HEK293T (cell line): ENCODE measurements around the gene KANK2.
"Not testable (repeated sequence)": the region's sequence is repeated elsewhere in the genome, so short reads cannot be mapped to it uniquely, and the experiment has no call there.

Experiments
- CTCF ChIA-PET: fragments of 350-600 bp; formaldehyde crosslinking; extraction: SDS; loops from one replicate; lab custom pipeline; 2021; ENCODE audit warnings: antibody characterized with exemption, inconsistent platforms; lab: Yijun Ruan, JAX
- POLR2A ChIA-PET: fragments of 350-600 bp; formaldehyde crosslinking; extraction: SDS; loops from one replicate; lab custom pipeline; 2020; ENCODE audit warnings: antibody characterized with exemption, inconsistent platforms; lab: Yijun Ruan, JAX
- DNase-seq: peaks from one replicate; pipeline ENCODE4 v3.0.0; 2012; ENCODE audit warnings: mixed read lengths; ENCODE audit errors: extremely low spot score
- ARNT ChIP-seq: fragments of 450-650 bp; IDR thresholded peaks from 2 replicates; pipeline ENCODE4 v1.6.1; 2017; ENCODE audit warnings: mild to moderate bottlenecking
- BHLHE40 ChIP-seq: fragments of 450-650 bp; IDR thresholded peaks from 2 replicates; pipeline ENCODE4 v1.6.1; 2016; ENCODE audit warnings: mild to moderate bottlenecking, moderate library complexity, borderline replicate concordance
- CTBP1 ChIP-seq: fragments of 450-650 bp; IDR thresholded peaks from 2 replicates; pipeline ENCODE4 v1.6.1; 2016; ENCODE audit warnings: borderline replicate concordance
- ELF4 ChIP-seq: fragments of 450-650 bp; IDR thresholded peaks from 2 replicates; pipeline ENCODE4 v1.6.1; 2017; ENCODE audit warnings: antibody characterized with exemption
- FOXA1 ChIP-seq: fragments of 450-650 bp; IDR thresholded peaks from 2 replicates; pipeline ENCODE4 v1.6.1; 2016; ENCODE audit warnings: mild to moderate bottlenecking
- FOXK2 ChIP-seq: fragments of 450-650 bp; IDR thresholded peaks from 2 replicates; pipeline ENCODE4 v1.6.1; 2016; ENCODE audit warnings: mild to moderate bottlenecking
- FOXM1 ChIP-seq: fragments of 450-650 bp; IDR thresholded peaks from 2 replicates; pipeline ENCODE4 v1.6.1; 2017; ENCODE audit warnings: mild to moderate bottlenecking, borderline replicate concordance
- HDGF ChIP-seq: fragments of 450-650 bp; IDR thresholded peaks from 2 replicates; pipeline ENCODE4 v1.6.1; 2017; ENCODE audit warnings: antibody characterized with exemption, borderline replicate concordance
- L3MBTL2 ChIP-seq: fragments of 450-650 bp; conservative IDR thresholded peaks from 2 replicates; pipeline ENCODE4 v1.6.1; 2016; ENCODE audit warnings: mild to moderate bottlenecking
- LEF1 ChIP-seq: fragments of 450-650 bp; IDR thresholded peaks from 2 replicates; pipeline ENCODE4 v1.6.1; 2017; ENCODE audit warnings: mild to moderate bottlenecking, borderline replicate concordance
- NFRKB ChIP-seq: fragments of 450-650 bp; IDR thresholded peaks from 2 replicates; pipeline ENCODE4 v1.6.1; 2016; ENCODE audit warnings: mild to moderate bottlenecking, moderate library complexity
- SP1 ChIP-seq: fragments of 450-650 bp; IDR thresholded peaks from 2 replicates; pipeline ENCODE4 v1.6.1; 2017
- SUZ12 ChIP-seq: fragments of 450-650 bp; IDR thresholded peaks from 2 replicates; pipeline ENCODE4 v1.6.1; 2016; ENCODE audit warnings: mild to moderate bottlenecking
- TARDBP ChIP-seq: fragments of 450-650 bp; IDR thresholded peaks from 2 replicates; pipeline ENCODE4 v1.6.1; 2016
- ZNF384 ChIP-seq: fragments of 450-650 bp; IDR thresholded peaks from 2 replicates; pipeline ENCODE4 v1.6.1; 2016
- TF ChIP-seq, protein P1 (sequence below): fragments of 450-650 bp; IDR thresholded peaks from 2 replicates; pipeline ENCODE4 v1.6.1; 2016

The KANK2 gene

DNA sequence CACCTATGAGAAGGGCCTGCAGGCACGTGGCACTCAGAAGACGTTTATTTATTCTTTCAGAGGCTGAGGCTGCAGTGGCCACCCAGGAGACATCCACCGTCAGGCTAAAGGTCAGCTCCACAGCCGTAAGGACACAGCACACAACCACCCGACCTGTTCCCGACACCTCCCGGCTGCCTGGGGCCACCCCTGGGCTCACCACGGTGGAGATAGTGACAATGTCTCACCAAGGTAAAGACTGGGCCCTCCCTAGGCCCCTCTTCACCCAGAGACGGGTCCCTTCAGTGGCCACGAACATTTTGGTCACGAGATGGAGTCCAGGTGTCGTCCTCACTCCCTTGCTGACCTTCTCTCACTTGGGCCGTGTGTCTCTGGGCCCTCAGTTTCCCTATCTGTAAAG is 74.2 kb downstream of the KANK2 start:
- TF ChIP-seq ARNT (no peak), SUZ12 (no peak), FOXA1 (no peak), HDGF (no peak), CTBP1 (no peak), ZNF384 (no peak), L3MBTL2 (no peak), BHLHE40 (no peak), SP1 (no peak), ELF4 (no peak), TARDBP (no peak), FOXM1 (no peak), LEF1 (no peak), NFRKB (no peak), FOXK2 (no peak)
- TF ChIP-seq, protein P1, sequence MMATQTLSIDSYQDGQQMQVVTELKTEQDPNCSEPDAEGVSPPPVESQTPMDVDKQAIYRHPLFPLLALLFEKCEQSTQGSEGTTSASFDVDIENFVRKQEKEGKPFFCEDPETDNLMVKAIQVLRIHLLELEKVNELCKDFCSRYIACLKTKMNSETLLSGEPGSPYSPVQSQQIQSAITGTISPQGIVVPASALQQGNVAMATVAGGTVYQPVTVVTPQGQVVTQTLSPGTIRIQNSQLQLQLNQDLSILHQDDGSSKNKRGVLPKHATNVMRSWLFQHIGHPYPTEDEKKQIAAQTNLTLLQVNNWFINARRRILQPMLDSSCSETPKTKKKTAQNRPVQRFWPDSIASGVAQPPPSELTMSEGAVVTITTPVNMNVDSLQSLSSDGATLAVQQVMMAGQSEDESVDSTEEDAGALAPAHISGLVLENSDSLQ: no peak
- DNase-seq: no peak
- ChIA-PET POLR2A (no interaction called here), CTCF (no interaction called here)

- DNase-seq, POLR2A ChIA-PET, CTCF ChIA-PET: not testable (repeated sequence)
These were observed 75.4 kb downstream of the KANK2 start for GRCh38 chr19:11121963-11122362.

DNA sequence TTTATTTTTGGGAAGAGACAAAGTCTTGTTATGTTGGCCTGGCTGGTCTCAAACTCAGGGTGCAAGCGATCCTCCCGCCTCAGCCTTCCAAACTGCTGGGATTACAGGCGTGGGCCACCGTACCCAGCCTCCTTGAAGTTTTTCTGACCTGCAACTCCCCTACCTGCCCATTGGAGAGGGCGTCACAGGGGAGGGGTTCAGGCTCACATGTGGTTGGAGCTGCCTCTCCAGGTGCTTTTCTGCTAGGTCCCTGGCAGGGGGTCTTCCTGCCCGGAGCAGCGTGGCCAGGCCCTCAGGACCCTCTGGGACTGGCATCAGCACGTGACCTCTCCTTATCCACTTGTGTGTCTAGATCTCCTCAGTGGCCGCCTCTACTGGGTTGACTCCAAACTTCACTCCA is 80.8 kb downstream of the KANK2 start:
- TF ChIP-seq CTBP1 (no peak), ZNF384 (no peak), FOXM1 (no peak), FOXK2 (no peak), HDGF (no peak), SP1 (no peak), NFRKB (no peak), ARNT (no peak), SUZ12 (no peak), L3MBTL2 (no peak), TARDBP (no peak), BHLHE40 (no peak), ELF4 (no peak), FOXA1 (no peak), LEF1 (no peak)
- TF ChIP-seq, protein P1: no peak
- ChIA-PET POLR2A (no interaction called here), CTCF (no interaction called here)
- DNase-seq: no peak

GRCh38 chr19:11115895-11116446 is 81.4 kb downstream of the KANK2 start:
- TF ChIP-seq SUZ12 (no peak), FOXK2 (no peak), NFRKB (no peak), TARDBP (no peak), SP1 (no peak), ARNT (no peak), L3MBTL2 (no peak), FOXA1 (no peak), BHLHE40 (no peak), ZNF384 (no peak)
- TF ChIP-seq, protein P1: no peak
- ChIA-PET CTCF (no interaction called here), POLR2A (no interaction called here)

DNA sequence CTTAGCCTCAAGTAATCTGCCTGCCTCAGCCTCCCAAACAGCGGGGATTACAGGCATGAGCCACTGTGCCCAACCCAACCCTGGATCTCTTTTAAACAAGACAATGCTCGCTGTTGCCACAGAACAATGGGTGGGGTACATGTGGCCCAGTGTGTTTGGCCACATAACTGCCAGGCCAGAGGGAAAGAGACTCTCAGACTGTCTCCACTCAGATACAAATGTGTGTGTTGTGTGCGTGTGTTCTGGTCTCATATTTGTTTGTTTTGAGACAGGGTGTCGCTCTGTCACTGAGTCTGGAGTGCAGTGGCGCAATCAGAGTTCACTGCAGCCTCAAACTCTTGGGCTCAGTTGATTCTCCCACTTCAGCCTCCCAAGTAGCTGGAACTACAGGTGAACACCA is 82.3 kb downstream of the KANK2 start:
- CTCF ChIA-PET: no interaction called here

More at GRCh38 chr19:11115895-11116446, 81.4 kb downstream of the KANK2 start:
- no peak for DNase-seq

More for the DNA sequence above, 82.3 kb downstream of the KANK2 start:
- no peak for TF ChIP-seq ARNT
- no peak for TF ChIP-seq SP1
- no peak for TF ChIP-seq BHLHE40
- TF ChIP-seq L3MBTL2: no peak
- TF ChIP-seq FOXM1: no peak
- no peak for TF ChIP-seq FOXK2
- no peak for TF ChIP-seq HDGF
- TF ChIP-seq ELF4: no peak
- no peak for TF ChIP-seq CTBP1
- POLR2A ChIA-PET: no interaction called here
- DNase-seq: no peak
